H9 (cell line): Measurements from ENCODE around the gene ASIC4. TPM values are rescaled to one million over a fixed set of nuclear protein-coding genes. Genes with fewer than 3 reads are reported as not detected.

ENCODE experiments used
- DNase-seq: peaks from one replicate; pipeline ENCODE4 v3.0.0-alpha.2; 2017
- H2AFZ ChIP-seq: one replicate; pipeline ENCODE4 v1.6.1; 2013; ENCODE audit warnings: mild to moderate bottlenecking, low read length, control low read depth, moderate library complexity
- H2AK5ac ChIP-seq: 2 replicates; pipeline ENCODE4 v1.6.1; 2013; ENCODE audit warnings: low read length, control low read depth, mixed read lengths; ENCODE audit not compliant: insufficient read length
- H2BK120ac ChIP-seq: one replicate; pipeline ENCODE4 v1.6.1; 2013; ENCODE audit warnings: low read depth, mild to moderate bottlenecking, low read length, control low read depth, inconsistent platforms; ENCODE audit not compliant: poor library complexity, severe bottlenecking
- H2BK12ac ChIP-seq: 2 replicates; pipeline ENCODE4 v1.6.1; 2013; ENCODE audit warnings: low read length, control low read depth, mixed read lengths, low read depth; ENCODE audit not compliant: insufficient read length
- H2BK15ac ChIP-seq: 2 replicates; pipeline ENCODE4 v1.6.1; 2013; ENCODE audit warnings: low read depth, low read length, control low read depth
- H2BK20ac ChIP-seq: one replicate; pipeline ENCODE4 v1.6.1; 2013; ENCODE audit warnings: low read depth, mild to moderate bottlenecking, low read length, control low read depth, inconsistent platforms; ENCODE audit not compliant: poor library complexity, severe bottlenecking
- H2BK5ac ChIP-seq: 2 replicates; pipeline ENCODE4 v1.6.1; 2013; ENCODE audit warnings: low read length, control low read depth, mixed read lengths; ENCODE audit not compliant: insufficient read length
- H3K14ac ChIP-seq: 2 replicates; pipeline ENCODE4 v1.6.1; 2013; ENCODE audit warnings: low read length, control low read depth; ENCODE audit not compliant: insufficient read depth
- H3K18ac ChIP-seq: 2 replicates; pipeline ENCODE4 v1.6.1; 2013; ENCODE audit warnings: low read depth, mild to moderate bottlenecking, mixed read lengths, low read length, control low read depth; ENCODE audit not compliant: insufficient read length
- H3K23ac ChIP-seq: 2 replicates; pipeline ENCODE4 v1.6.1; 2013; ENCODE audit warnings: low read length, control low read depth, mixed read lengths, low read depth; ENCODE audit not compliant: insufficient read length
- H3K23me2 ChIP-seq: 2 replicates; pipeline ENCODE4 v1.6.1; 2013; ENCODE audit warnings: low read depth, mild to moderate bottlenecking, mixed read lengths, low read length, control low read depth; ENCODE audit not compliant: insufficient read length, poor library complexity, severe bottlenecking
- H3K27ac ChIP-seq: 2 replicates; pipeline ENCODE4 v1.5.1; 2013; ENCODE audit warnings: low read length, control low read depth, mixed read lengths, low read depth; ENCODE audit not compliant: insufficient read length
- H3K27me3 ChIP-seq: 2 replicates; pipeline ENCODE4 v1.6.1; 2013; ENCODE audit warnings: low read length, control low read depth, inconsistent platforms; ENCODE audit not compliant: insufficient read depth
- H3K4ac ChIP-seq: 2 replicates; pipeline ENCODE4 v1.6.1; 2013; ENCODE audit warnings: low read depth, mild to moderate bottlenecking, control low read depth, inconsistent platforms, low read length, moderate library complexity
- H3K4me1 ChIP-seq: 2 replicates; pipeline ENCODE4 v1.6.1; 2013; ENCODE audit warnings: low read length, control low read depth, inconsistent platforms; ENCODE audit not compliant: insufficient read depth
- H3K4me2 ChIP-seq: 2 replicates; pipeline ENCODE4 v1.6.1; 2013; ENCODE audit warnings: low read length, control low read depth, mixed read lengths; ENCODE audit not compliant: insufficient read length, insufficient read depth
- H3K56ac ChIP-seq: 2 replicates; pipeline ENCODE4 v1.6.1; 2013; ENCODE audit warnings: low read depth, mild to moderate bottlenecking, mixed read lengths, low read length, control low read depth; ENCODE audit not compliant: insufficient read length
- H3K79me1 ChIP-seq: 2 replicates; pipeline ENCODE4 v1.6.1; 2013; ENCODE audit warnings: low read depth, mild to moderate bottlenecking, moderate library complexity, low read length, control low read depth, inconsistent platforms; ENCODE audit not compliant: insufficient read depth, poor library complexity, severe bottlenecking
- H3K79me2 ChIP-seq: 2 replicates; pipeline ENCODE4 v1.6.1; 2013; ENCODE audit warnings: low read length, control low read depth, inconsistent platforms; ENCODE audit not compliant: insufficient read depth
- H3K9ac ChIP-seq: 2 replicates; pipeline ENCODE4 v1.6.1; 2013; ENCODE audit warnings: low read length, control low read depth, mixed read lengths; ENCODE audit not compliant: insufficient read length; ENCODE audit errors: extremely low read depth
- H3K9me3 ChIP-seq: one replicate; pipeline ENCODE4 v1.6.1; 2013; ENCODE audit warnings: low read depth, low read length, inconsistent platforms; ENCODE audit not compliant: control insufficient read depth
- H3T11ph ChIP-seq: one replicate; pipeline ENCODE4 v1.6.1; 2013; ENCODE audit warnings: mild to moderate bottlenecking, low read length, control low read depth, inconsistent platforms
- H4K20me1 ChIP-seq: one replicate; pipeline ENCODE4 v1.6.1; 2013; ENCODE audit not compliant: control insufficient read depth, insufficient read length, insufficient read depth
- H4K5ac ChIP-seq: 2 replicates; pipeline ENCODE4 v1.6.1; 2013; ENCODE audit warnings: low read depth, mild to moderate bottlenecking, mixed read lengths, low read length, control low read depth; ENCODE audit not compliant: insufficient read length
- H4K8ac ChIP-seq: replicated peaks from 2 replicates; pipeline ENCODE4 v1.6.1; 2013; ENCODE audit warnings: low read length, control low read depth, mixed read lengths, low read depth; ENCODE audit not compliant: insufficient read length
- H4K91ac ChIP-seq: 2 replicates; pipeline ENCODE4 v1.6.1; 2013; ENCODE audit warnings: low read depth, mild to moderate bottlenecking, moderate library complexity, mixed read lengths, low read length, control low read depth; ENCODE audit not compliant: insufficient read length
- H3K27ac Mint-ChIP-seq, 3 experiments: 2 replicates in 2 of 3; 3 replicates in 1 of 3; pipeline ENCODE4 v1.8.0; 2020 to 2021; ENCODE audit warnings: mixed read lengths in 3 of 3, mild to moderate bottlenecking in 1 of 3, moderate library complexity in 1 of 3
- H3K27me3 Mint-ChIP-seq: 2 replicates; pipeline ENCODE4 v1.8.0; 2021; ENCODE audit warnings: low read depth, mild to moderate bottlenecking, moderate library complexity, mixed read lengths
- H3K36me3 Mint-ChIP-seq, 3 experiments: 2 replicates in 2 of 3; 3 replicates in 1 of 3; pipeline ENCODE4 v1.8.0; 2020 to 2021; ENCODE audit warnings: low read depth in 3 of 3, mixed read lengths in 3 of 3; ENCODE audit not compliant: insufficient read depth in 1 of 3
- H3K4me1 Mint-ChIP-seq, 2 experiments: 2 replicates each; pipeline ENCODE4 v1.8.0; 2020; ENCODE audit warnings: mixed read lengths in 2 of 2
- H3K4me3 Mint-ChIP-seq, 2 experiments: 2 replicates in 1 of 2; 3 replicates in 1 of 2; pipeline ENCODE4 v1.8.0; 2020 to 2021; ENCODE audit warnings: mild to moderate bottlenecking in 2 of 2, mixed read lengths in 2 of 2, moderate library complexity in 1 of 2
- H3K9me3 Mint-ChIP-seq, 2 experiments: 2 replicates in 1 of 2; 3 replicates in 1 of 2; pipeline ENCODE4 v1.8.0; 2020; ENCODE audit warnings: mild to moderate bottlenecking in 2 of 2, mixed read lengths in 2 of 2, moderate library complexity in 1 of 2
- CTCF ChIP-seq: fragments of 200-600 bp; sonication (generic); conservative IDR thresholded peaks from 3 replicates; pipeline ENCODE4 v1.8.0; 2021; ENCODE audit warnings: antibody characterized with exemption, mild to moderate bottlenecking
- WGBS: extraction: QIAGEN DNeasy Blood & Tissue Kit; methylation state at CpG from one replicate; pipeline ENCODE4 v1.1.7; 2013; ENCODE audit warnings: missing lambda C conversion rate, low lambda C conversion rate, mixed read lengths; ENCODE audit not compliant: insufficient read length; ENCODE audit errors: extremely low coverage; 5-methylcytosine and 5-hydroxymethylcytosine counted together
- total RNA-seq: library from RNA; stranded (reverse); gene quantifications from 2 replicates; pipeline ENCODE4 v1.2.1, GENCODE V29; 2021

ASIC4 gene
- total RNA-seq, 1 experiment from 2014 or later: 0.37 TPM

GRCh38 chr2:219547621-219548020 lies 33.3 kb downstream of the ASIC4 start:
- no peaks in the 10 kb centered on the region for H4K20me1 ChIP-seq
- no peaks in the 10 kb centered on the region for H3K79me2 ChIP-seq
- no peak for TF ChIP-seq CTCF
- H3K23ac ChIP-seq: no peak overlapping the region
- no peaks in the 10 kb centered on the region for H3K9me3 ChIP-seq
- no peak overlapping the region for H2BK120ac ChIP-seq
- no peak overlapping the region for H3K27ac ChIP-seq
- no peak overlapping the region for H2AFZ ChIP-seq
- no peak overlapping the region for H2BK20ac ChIP-seq
- H3T11ph ChIP-seq: no peak overlapping the region
- H2BK5ac ChIP-seq: no peak overlapping the region
- Mint-ChIP-seq H3K36me3 (peaks cover 10 to 25% (median 22%) of the 10 kb centered on the region in 3 experiments; a peak in 6 of 7 replicates), H3K9me3 (peaks cover 0 to 3% of the 10 kb centered on the region in 2 experiments; a peak in 1 of 5 replicates), H3K27me3 (peaks cover 45% of the 10 kb centered on the region), H3K4me3 (no peak overlapping the region), H3K4me1 (peaks cover 17 to 20% of the 10 kb centered on the region in 2 experiments), H3K27ac (no peak overlapping the region)
- no peak overlapping the region for H3K18ac ChIP-seq
- H3K9ac ChIP-seq: no peak overlapping the region
- no peak overlapping the region for H3K14ac ChIP-seq
- H3K4me1 ChIP-seq: peaks cover 3% of the 10 kb centered on the region; the same call in 1 of the 2 replicates
- H2BK15ac ChIP-seq: no peak overlapping the region
- H3K23me2 ChIP-seq: peaks cover 24% of the 10 kb centered on the region
- H3K56ac ChIP-seq: no peak overlapping the region
- H3K4me2 ChIP-seq: no peak overlapping the region
- WGBS: no CpG with 5 or more reads among the region's 26 CpGs
- H4K8ac ChIP-seq: no peak overlapping the region
- no peak overlapping the region for H4K91ac ChIP-seq
- H3K79me1 ChIP-seq: no peaks in the 10 kb centered on the region
- no peak overlapping the region for H3K4ac ChIP-seq
- H2AK5ac ChIP-seq: no peak overlapping the region
- no peak overlapping the region for H4K5ac ChIP-seq
- no peak overlapping the region for H2BK12ac ChIP-seq
- DNase-seq: no peak
- no peaks in the 10 kb centered on the region; the same call in 1 of the 2 replicates for H3K27me3 ChIP-seq
